ENCODE data around the gene ELK4. TPM values are rescaled to one million over a fixed set of nuclear protein-coding genes. Genes with fewer than 3 reads are reported as not detected.

Gene ELK4
- total RNA-seq, 3 donors from 2014 or later = 90.7 to 103 (median 101) TPM

DNA sequence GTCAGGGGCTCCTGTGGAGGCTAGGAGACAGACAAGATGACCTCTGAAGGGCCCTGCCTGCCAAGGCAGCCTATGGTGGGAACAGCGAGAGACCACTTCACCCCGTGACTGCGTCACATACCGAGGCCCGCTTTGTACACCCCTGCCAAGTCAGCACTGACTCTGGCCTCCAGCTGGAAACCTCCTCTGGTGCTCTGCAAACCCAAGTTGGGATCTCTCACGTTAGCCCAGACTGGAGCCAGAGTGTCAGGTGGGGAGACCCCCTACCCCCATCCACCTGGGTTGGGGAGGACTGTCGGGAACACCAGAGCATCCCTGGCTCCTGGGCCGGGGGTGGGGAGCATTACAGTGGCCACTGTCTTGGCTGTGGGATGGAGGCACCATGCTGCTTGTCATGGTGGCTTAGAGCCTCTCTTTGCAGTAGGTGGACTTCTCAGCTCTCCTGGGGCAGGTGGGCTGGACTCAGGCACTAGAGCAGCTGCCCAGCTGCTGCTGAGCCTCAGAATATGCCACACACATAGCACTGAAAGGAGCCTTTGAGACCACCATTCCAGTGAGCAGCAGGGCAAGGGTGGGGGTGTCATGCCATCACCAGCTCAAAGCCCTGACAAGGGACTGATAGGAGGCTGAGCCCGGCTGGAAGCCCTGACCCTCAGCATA lies 50.4 kb downstream of the ELK4 start:
- Mint-ChIP-seq H3K9me3 (no peaks in the 10 kb centered on the region), H3K36me3 (ENCODE audit: insufficient read depth) (no peaks in the 10 kb centered on the region), H3K4me3 (no peak overlapping the region), H3K27me3 (ENCODE audit: low read depth) (peaks cover 15% of the 10 kb centered on the region), H3K4me1 (ENCODE audit: low read depth) (peaks cover 3% of the 10 kb centered on the region)
- ATAC-seq (no peak), DNase-seq (no peak)

DNA sequence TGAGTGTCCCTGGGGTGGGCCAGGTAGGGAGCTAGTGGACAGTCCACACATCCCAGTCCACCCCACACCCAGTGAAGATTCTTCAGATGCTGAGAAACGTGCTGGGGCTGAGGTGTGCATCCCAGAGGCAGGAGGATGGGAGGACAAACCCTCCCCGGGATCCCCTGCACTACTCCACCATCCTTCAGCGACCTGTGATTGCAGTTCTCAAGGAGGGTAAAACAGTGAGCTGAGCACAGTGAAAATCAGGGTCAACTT lies 51.0 kb downstream of the ELK4 start:
- peaks cover 3% of the 10 kb centered on the region for H3K4me1 Mint-ChIP-seq (ENCODE audit: low read depth)
- no peak for DNase-seq
- H3K9me3 Mint-ChIP-seq = no peaks in the 10 kb centered on the region
- no peak for ATAC-seq
- H3K36me3 Mint-ChIP-seq (ENCODE audit: insufficient read depth) = no peaks in the 10 kb centered on the region
- peaks cover 15% of the 10 kb centered on the region for H3K27me3 Mint-ChIP-seq (ENCODE audit: low read depth)
- H3K4me3 Mint-ChIP-seq = no peak overlapping the region

DNA sequence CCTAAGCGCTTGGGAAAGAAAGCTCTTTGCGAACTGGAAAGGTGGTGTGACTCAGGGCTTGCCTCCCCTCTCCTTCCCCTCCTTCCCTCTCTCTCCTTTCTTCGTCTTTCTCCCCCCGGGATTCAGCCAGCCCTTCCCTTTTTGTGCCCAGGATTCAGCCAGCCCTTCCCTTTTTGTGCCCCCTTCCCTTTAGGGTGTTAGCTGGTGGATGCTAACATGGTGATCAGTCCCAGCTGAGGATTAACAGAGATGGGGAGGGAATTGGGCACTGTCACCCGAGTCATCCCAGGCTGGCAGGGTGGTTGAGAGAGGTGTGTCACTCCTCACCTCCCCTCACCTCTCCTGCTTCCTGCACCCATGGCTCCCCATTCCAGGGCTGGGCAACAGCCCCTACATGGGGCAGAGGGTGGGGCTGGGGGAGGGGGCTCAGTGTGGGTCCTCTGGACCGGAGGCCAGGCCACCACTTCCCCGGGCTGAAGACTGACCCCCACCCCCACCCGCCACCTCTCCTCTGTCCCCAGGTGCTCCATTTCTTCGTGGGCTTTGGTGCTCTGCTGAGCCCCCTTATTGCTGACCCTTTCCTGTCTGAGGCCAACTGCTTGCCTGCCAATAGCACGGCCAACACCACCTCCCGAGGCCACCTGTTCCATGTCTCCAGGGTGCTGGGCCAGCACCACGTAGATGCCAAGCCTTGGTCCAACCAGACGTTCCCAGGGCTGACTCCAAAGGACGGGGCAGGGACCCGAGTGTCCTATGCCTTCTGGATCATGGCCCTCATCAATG lies 51.5 kb downstream of the ELK4 start:
- Mint-ChIP-seq H3K27me3 (ENCODE audit: low read depth) (peaks cover 15% of the 10 kb centered on the region), H3K9me3 (no peaks in the 10 kb centered on the region), H3K36me3 (ENCODE audit: insufficient read depth) (no peaks in the 10 kb centered on the region), H3K4me1 (ENCODE audit: low read depth) (peaks cover 3% of the 10 kb centered on the region), H3K4me3 (no peak overlapping the region)
- no peak for DNase-seq
- no peak for ATAC-seq

DNA sequence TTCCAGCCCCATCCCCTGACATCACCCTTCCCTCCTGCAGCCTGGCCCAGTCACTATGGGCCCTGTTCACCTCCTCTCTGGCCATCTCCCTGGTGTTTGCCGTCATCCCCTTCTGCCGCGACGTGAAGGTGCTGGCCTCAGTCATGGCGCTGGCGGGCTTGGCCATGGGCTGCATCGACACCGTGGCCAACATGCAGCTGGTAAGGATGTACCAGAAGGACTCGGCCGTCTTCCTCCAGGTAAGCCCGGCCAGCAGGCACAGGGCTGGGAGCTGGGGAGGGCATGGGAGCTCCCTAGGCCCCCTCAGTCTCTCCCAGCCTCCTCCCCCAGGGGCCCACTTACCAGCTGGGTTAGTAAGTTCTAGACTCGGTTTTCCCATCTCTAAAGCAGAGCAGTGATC lies 52.1 kb downstream of the ELK4 start:
- no peaks in the 10 kb centered on the region for H3K36me3 Mint-ChIP-seq (ENCODE audit: insufficient read depth)
- H3K4me1 Mint-ChIP-seq (ENCODE audit: low read depth) = peaks cover 3% of the 10 kb centered on the region
- peaks cover 15% of the 10 kb centered on the region for H3K27me3 Mint-ChIP-seq (ENCODE audit: low read depth)
- ATAC-seq (no peak), DNase-seq (no peak)
- H3K9me3 Mint-ChIP-seq = no peaks in the 10 kb centered on the region
- H3K4me3 Mint-ChIP-seq = no peak overlapping the region

DNA sequence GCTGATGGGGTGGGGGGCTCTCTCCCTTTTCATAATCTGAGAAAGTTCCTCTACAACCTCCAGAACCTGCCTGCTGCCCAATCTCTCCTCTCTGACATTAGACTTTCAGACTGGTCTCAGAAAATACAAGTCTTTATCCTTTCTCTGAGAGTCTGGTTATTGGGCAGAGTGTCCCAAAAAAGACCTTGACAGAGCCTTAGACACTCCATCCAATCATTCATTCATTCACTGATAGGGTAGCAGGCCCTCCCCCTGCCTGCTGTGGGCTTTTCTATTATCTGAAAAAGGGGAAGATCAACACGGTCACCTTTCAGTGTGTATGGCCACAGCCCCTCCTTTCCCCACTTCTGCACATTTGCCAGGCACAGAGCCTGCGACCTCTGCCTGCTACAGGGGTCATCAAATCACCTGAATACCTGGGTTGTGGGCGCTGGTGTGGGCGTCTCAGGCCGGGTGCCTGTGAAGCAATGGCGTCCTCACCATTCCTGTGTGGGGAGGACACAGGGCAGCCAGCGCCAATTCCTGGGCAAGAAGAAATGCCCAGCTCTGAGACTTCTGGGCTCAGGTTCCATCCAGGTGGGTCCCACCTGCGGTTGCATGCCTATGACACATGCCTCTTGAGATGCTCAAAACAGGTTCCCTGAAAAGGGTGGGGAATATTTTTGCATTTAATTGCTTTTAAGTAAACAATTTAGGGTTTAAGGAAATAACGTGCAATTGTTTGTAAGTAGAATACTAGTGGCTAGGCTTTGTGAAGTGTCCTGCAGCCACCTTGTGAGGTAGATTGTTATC lies 52.8 kb downstream of the ELK4 start:
- peaks cover 3% of the 10 kb centered on the region for H3K4me1 Mint-ChIP-seq (ENCODE audit: low read depth)
- DNase-seq (no peak), ATAC-seq (no peak)
- H3K9me3 Mint-ChIP-seq = no peaks in the 10 kb centered on the region
- no peaks in the 10 kb centered on the region for H3K36me3 Mint-ChIP-seq (ENCODE audit: insufficient read depth)
- H3K27me3 Mint-ChIP-seq (ENCODE audit: low read depth) = peaks cover 15% of the 10 kb centered on the region
- H3K4me3 Mint-ChIP-seq = no peak overlapping the region

DNA sequence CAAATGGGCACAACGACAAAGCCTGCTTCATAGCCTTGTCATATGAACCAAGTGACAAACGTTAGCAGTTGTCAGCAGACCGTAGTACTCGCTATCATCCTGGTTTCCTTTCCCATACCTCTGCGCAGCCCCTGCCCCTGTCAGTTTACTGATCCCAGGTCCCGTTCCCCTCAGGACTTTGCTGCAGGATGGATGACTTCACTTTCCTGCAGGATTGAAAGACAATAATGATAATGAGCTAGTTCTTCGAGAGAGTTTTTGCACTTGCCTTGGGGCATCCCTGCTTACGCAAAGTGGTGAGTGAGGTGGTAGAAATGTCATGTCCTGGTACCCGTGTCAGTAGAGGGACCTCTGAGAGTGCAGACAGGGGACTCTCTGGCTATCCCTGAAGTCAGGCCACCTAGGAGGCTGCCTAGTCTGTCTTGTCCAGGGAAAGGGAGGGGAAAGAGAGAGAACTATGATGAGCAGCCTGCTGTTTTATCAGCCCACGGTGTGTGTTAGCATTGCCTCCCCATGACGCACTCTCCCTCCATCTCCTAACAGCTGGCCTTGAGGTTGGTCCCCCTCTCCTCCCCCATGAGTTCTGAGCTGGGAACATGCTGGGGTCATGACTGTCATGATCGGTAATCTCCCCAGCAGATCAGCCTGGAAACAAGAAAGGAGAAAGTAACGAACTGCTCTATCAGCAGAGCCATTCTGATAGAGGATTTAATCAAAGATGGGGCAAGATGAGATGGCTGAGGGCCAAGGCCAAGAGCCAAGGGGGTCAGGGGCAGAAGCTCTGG lies 53.7 kb downstream of the ELK4 start:
- Mint-ChIP-seq H3K9me3 (no peaks in the 10 kb centered on the region), H3K4me1 (ENCODE audit: low read depth) (peaks cover 3% of the 10 kb centered on the region), H3K36me3 (ENCODE audit: insufficient read depth) (no peaks in the 10 kb centered on the region), H3K27me3 (ENCODE audit: low read depth) (peaks cover 17% of the 10 kb centered on the region), H3K4me3 (no peak overlapping the region)
- DNase-seq = no peak
- no peak for ATAC-seq

DNA sequence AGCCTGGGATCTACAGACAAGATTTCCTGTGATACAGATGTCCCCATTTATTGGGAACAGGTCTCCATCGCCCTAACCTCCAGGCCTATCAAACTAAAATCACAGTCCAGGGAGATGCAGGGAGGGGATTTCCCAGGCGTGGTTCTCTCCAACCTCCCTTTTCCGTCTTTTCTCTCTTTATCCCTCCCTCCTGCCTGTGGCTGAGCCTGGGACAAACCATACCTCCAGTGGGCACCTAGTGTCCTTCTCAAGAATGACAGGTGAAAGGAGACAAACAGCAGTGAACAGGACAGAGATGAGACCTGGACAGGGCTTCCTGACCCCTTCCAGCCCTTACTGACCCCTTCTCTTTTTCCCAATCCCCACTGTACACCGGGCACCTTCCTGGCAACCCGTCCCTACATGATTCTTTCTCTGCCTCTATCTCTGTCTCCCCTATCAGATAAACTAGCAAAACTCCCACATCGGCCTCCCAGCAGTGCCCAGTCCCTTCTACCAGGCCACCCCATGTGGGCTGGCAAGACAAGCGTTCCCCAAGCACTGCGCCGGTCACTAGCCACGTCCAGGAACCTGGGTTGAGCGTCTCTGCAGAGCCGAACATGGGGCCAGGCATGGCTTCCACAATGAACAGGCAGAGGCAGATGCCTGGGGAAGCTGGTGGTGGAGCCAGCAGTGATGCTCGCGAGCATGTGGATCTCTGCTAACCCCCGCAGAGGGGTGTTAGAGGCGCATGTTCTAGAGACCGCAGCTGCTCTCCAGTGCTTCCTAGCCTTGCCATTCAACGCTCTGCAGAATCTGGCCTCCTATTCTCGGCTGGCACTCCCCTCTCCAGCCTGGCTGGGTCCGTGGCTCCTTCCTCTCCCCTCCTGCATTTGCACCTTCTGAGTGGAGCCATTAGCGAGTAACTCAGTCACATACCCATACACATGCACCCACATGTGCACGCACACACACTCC lies 54.7 kb downstream of the ELK4 start:
- no peak for DNase-seq
- H3K9me3 Mint-ChIP-seq = no peaks in the 10 kb centered on the region
- H3K4me1 Mint-ChIP-seq (ENCODE audit: low read depth) = no peaks in the 10 kb centered on the region
- no peak for ATAC-seq
- H3K27me3 Mint-ChIP-seq (ENCODE audit: low read depth) = peaks cover 22% of the 10 kb centered on the region
- no peaks in the 10 kb centered on the region for H3K36me3 Mint-ChIP-seq (ENCODE audit: insufficient read depth)
- no peak overlapping the region for H3K4me3 Mint-ChIP-seq

DNA sequence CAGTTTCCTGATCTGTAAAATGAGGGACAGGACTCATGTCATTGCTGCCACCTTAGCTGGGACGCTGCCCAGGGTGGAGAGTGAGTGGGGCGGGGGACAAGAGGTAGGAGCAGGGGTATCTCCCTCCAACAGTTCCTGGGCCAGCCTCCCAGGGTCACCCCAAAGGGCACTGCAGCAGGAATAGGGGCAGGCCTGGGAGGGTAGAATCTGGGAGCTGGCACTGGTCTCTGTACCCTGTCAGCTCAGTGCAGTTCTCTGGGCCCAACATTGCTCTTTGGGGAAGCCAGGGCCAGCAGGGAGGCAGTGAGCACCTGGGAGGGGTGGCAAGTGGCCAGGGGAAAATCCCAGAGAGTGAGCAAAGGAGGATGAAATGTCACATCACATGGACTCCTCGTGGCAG lies 55.8 kb downstream of the ELK4 start:
- peaks cover 23% of the 10 kb centered on the region for H3K27me3 Mint-ChIP-seq (ENCODE audit: low read depth)
- no peak overlapping the region for H3K4me3 Mint-ChIP-seq
- DNase-seq (no peak), ATAC-seq (no peak)
- H3K36me3 Mint-ChIP-seq (ENCODE audit: insufficient read depth) = no peaks in the 10 kb centered on the region
- no peaks in the 10 kb centered on the region for H3K4me1 Mint-ChIP-seq (ENCODE audit: low read depth)
- H3K9me3 Mint-ChIP-seq = no peaks in the 10 kb centered on the region

DNA sequence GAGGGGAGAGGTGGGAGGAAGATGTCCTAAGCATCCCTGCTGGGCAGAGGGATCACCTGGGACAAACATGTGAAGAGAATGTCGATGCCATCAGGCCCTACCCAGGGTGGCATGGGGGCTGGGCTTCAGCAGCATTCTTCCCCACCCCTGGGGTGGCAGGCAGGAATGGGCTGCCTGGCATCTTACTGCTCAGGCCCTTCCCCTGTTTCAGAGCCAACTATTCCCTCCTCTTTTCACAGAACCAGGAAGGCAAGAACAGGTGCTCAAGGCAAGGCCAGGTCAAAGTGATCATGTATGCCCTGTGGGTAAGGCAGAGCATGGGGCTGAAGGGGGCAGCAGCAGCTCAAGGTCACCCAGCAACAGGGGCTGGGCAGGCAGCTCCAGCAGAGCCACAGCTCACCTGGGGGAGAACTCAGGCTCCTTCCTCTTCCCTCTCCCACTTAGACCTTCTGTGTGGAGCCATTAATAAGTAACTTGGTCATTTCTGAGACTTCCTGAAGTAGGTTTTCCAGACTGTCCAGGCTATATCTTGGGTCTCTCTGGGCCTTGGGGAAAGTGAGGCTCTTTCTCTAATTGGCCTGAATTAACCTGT lies 56.4 kb downstream of the ELK4 start:
- no peak for ATAC-seq
- Mint-ChIP-seq H3K4me1 (ENCODE audit: low read depth) (no peaks in the 10 kb centered on the region), H3K36me3 (ENCODE audit: insufficient read depth) (no peaks in the 10 kb centered on the region), H3K4me3 (no peak overlapping the region), H3K9me3 (no peaks in the 10 kb centered on the region), H3K27me3 (ENCODE audit: low read depth) (peaks cover 29% of the 10 kb centered on the region)
- no peak for DNase-seq

DNA sequence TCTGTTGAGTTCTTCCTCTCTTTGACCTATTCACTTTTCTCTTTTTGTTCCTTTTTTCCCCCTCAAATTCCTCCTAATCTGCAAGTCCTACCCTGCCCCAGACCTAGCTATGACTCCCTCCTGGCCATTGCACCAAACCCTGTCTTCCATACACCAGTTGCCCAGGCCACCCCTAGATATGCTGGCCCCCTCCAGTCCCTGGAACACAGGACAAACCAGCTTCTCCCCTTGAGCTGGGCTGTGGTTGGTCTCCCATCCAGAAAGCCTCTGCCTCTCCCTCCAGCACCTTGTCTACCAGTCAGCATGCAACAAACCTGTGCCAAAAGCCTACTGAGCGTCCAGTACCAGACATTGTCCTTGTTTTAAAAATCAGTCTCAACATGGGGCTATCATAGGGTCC lies 59.4 kb downstream of the ELK4 start:
- H3K9me3 Mint-ChIP-seq = no peaks in the 10 kb centered on the region
- H3K27me3 Mint-ChIP-seq (ENCODE audit: low read depth) = peaks cover 39% of the 10 kb centered on the region
- ATAC-seq = no peak
- H3K4me3 Mint-ChIP-seq = no peak overlapping the region
- DNase-seq = no peak
- peaks cover 3% of the 10 kb centered on the region for H3K4me1 Mint-ChIP-seq (ENCODE audit: low read depth)
- no peaks in the 10 kb centered on the region for H3K36me3 Mint-ChIP-seq (ENCODE audit: insufficient read depth)

DNA sequence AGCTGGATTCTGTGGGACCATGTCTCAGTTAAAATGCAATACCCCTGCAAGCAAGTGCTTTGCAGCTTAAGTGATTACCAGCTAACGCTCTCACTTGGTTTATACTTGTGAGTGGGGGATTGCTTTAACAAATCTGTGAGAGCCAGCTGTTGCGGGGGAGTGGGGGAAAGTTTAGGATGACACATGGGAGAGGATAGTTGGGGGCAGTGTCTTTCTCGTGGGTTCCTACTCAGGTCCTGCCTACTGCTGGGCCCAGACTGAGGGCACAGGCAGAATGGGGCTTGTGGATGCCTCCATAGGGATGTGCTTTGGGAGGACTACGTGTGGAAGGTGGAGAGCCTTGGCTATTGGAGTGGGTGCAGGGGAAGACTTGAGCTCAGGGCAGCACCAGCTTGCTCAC lies 60.1 kb downstream of the ELK4 start:
- Mint-ChIP-seq H3K27me3 (ENCODE audit: low read depth) (peaks cover 41% of the 10 kb centered on the region), H3K9me3 (no peaks in the 10 kb centered on the region), H3K4me3 (no peak overlapping the region)

DNA sequence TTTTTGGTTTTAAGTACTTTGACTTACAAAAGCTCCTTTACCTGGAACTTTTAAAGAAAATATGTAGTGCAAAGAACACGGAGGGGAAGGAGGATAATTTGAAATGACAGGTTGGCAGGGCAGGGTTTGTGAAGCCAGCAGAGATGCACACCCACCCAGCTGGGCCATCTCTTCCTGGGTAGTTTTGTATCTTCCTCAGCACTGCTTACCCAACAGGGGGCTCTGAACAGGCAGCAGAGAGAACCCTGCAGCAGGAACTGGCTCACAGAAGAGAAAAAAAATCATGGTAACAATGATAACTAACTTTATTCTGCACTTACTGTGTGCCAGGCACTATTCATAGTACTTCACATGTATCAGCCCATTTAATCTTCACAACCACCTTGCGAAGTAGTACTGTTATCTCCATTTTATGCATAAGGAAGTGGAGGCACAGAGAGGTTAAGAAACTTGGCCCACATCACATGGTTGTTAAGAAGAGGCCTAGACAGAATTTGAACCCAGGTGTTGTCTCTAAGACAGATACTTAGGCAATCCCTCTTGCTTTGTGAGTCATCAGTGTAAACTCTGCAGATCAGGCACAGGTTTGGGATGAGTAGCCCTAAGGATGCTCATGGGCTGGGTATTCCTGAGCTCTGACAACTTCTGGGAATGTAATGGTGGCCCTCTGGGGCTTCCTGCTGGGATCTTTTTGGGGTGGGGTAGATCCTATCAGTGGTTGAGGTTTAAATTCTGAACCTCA lies 60.8 kb downstream of the ELK4 start:
- no peak for DNase-seq
- peaks cover 42% of the 10 kb centered on the region for H3K27me3 Mint-ChIP-seq (ENCODE audit: low read depth)
- H3K4me3 Mint-ChIP-seq = no peak overlapping the region
- no peaks in the 10 kb centered on the region for H3K9me3 Mint-ChIP-seq
- peaks cover 3% of the 10 kb centered on the region for H3K4me1 Mint-ChIP-seq (ENCODE audit: low read depth)
- no peaks in the 10 kb centered on the region for H3K36me3 Mint-ChIP-seq (ENCODE audit: insufficient read depth)
- ATAC-seq = no peak

More for the DNA sequence above, 60.1 kb downstream of the ELK4 start:
- ATAC-seq = no peak
- no peak for DNase-seq
- H3K36me3 Mint-ChIP-seq (ENCODE audit: insufficient read depth) = no peaks in the 10 kb centered on the region
- peaks cover 3% of the 10 kb centered on the region for H3K4me1 Mint-ChIP-seq (ENCODE audit: low read depth)

DNA sequence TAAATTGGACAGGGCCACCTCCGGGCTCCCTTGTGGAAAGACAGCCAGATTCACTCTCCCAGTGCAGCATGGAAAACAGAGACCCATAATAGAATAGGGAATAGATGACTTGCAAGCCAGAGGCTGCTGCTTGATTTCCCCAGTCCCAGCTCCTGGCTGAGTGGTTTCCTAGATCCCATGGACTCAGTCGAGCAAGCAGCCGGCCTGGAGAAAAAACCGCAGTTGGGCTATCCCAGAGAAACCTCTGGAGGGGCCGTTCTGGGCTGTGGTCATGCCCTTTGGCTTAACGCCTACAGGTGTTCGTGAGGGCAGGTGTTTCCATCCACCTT lies 61.7 kb downstream of the ELK4 start:
- DNase-seq (no peak), ATAC-seq (no peak)
- H3K36me3 Mint-ChIP-seq (ENCODE audit: insufficient read depth) = no peaks in the 10 kb centered on the region
- H3K4me1 Mint-ChIP-seq (ENCODE audit: low read depth) = peaks cover 3% of the 10 kb centered on the region
- no peak overlapping the region for H3K4me3 Mint-ChIP-seq
- no peaks in the 10 kb centered on the region for H3K9me3 Mint-ChIP-seq
- H3K27me3 Mint-ChIP-seq (ENCODE audit: low read depth) = peaks cover 44% of the 10 kb centered on the region
